Esophagus muscularis mucosa (tissue), 4 donors: ENCODE data around the gene GPS1. TPM values are rescaled to one million over a fixed set of nuclear protein-coding genes. Genes with fewer than 3 reads are reported as not detected.

Experiments
- DNase-seq: peaks from one replicate; pipeline ENCODE4 v3.0.0-alpha.2; 2017; ENCODE audit errors: extremely low spot score
- H3K27ac ChIP-seq, 4 donors: fragments of 200-600 bp; sonication (generic); replicated peaks in 1 of 4; 1 replicate in 3 of 4; 2 replicates in 1 of 4; pipeline ENCODE4 v1.5.1; 2016 to 2019; ENCODE audit warnings: mild to moderate bottlenecking in 1 of 4
- H3K27me3 ChIP-seq, 4 donors: fragments of 200-600 bp; sonication (generic); one replicate each; pipeline versions ENCODE4 v1.5.1 to v1.6.0; 2016 to 2019
- H3K36me3 ChIP-seq, 4 donors: fragments of 200-600 bp; sonication (generic); one replicate each; pipeline ENCODE4 v1.5.1; 2016 to 2019
- H3K4me1 ChIP-seq, 4 donors: fragments of 200-600 bp; sonication (generic); one replicate each; pipeline ENCODE4 v1.5.1; 2016 to 2019
- H3K4me3 ChIP-seq, 4 donors: fragments of 200-600 bp; sonication (generic); 1 replicate in 2 of 4; 2 replicates in 2 of 4; pipeline ENCODE4 v1.5.1; 2016 to 2019; ENCODE audit warnings: mild to moderate bottlenecking in 4 of 4, moderate library complexity in 1 of 4
- H3K9me3 ChIP-seq, 4 donors: fragments of 200-600 bp; sonication (generic); 1 replicate in 3 of 4; 2 replicates in 1 of 4; pipeline ENCODE4 v1.5.1; 2016 to 2019
- CTCF ChIP-seq, 3 experiments: fragments of 200-600 bp in 2 of 3; fragments of 450-650 bp in 1 of 3; sonication (generic) in 2 of 3; IDR thresholded peaks; one replicate each; pipeline ENCODE4 v1.5.1; 2017 to 2019; ENCODE audit warnings: antibody characterized with exemption in 3 of 3, mild to moderate bottlenecking in 2 of 3, moderate library complexity in 1 of 3
- EP300 ChIP-seq: sonication (generic); formaldehyde crosslinking; IDR thresholded peaks from one replicate; pipeline ENCODE4 v1.6.1; 2017; ENCODE audit warnings: antibody characterized with exemption
- POLR2A ChIP-seq: fragments of 450-650 bp; IDR thresholded peaks from one replicate; pipeline ENCODE4 v1.6.1; 2017; ENCODE audit warnings: antibody characterized with exemption, moderate library complexity, mild to moderate bottlenecking, low read depth
- POLR2AphosphoS5 ChIP-seq, 2 donors: sonication (generic); formaldehyde crosslinking; IDR thresholded peaks; one replicate each; pipeline ENCODE4 v1.6.1; 2017; ENCODE audit warnings: antibody characterized with exemption in 2 of 2
- WGBS: methylation state at CpG from one replicate; pipeline ENCODE4 v1.1.5; 2018; 5-methylcytosine and 5-hydroxymethylcytosine counted together
- intact Hi-C: fragments of 100-400 bp; cut with DNase I; formaldehyde crosslinking; loops from one replicate; pipeline ENCODE4 v1.15.1; 2023
- total RNA-seq, 4 donors: library from RNA; depleted of rRNA; stranded (reverse); fragments of >200 nt; gene quantifications; one replicate each; pipeline versions ENCODE4 v1.1.0 to v1.2.1, GENCODE V29; 2016

GPS1 gene
- total RNA-seq, 4 donors from 2014 or later: 64.4 to 108 (median 85.4) TPM

GRCh38 chr17:82033359-82034085, 18.2 kb upstream of the GPS1 start:
- Histone ChIP-seq H3K27ac (no peak overlapping the region), H3K9me3 (no peaks in the 10 kb centered on the region), H3K4me1 (peaks cover 34 to 51% (median 46%) of the 10 kb centered on the region in 4 donors), H3K36me3 (peaks cover 0 to 16% (median 4%) of the 10 kb centered on the region in 4 donors), H3K4me3 (no peak overlapping the region), H3K27me3 (peaks cover 0 to 18% (median 6%) of the 10 kb centered on the region in 4 donors)
- no peak for DNase-seq
- TF ChIP-seq POLR2A (no peak), EP300 (no peak), POLR2AphosphoS5 (IDR thresholded peaks at IDR 0.05) (no peak), CTCF (IDR thresholded peaks at IDR 0.05) (no peak)
- intact Hi-C loops: loop anchor here (5.0 kb wide), 1 partner anchor 64 kb away; the partner anchor contains the start of gene FASN
- 93% methylated on average over 30 of the region's 38 CpGs for WGBS

- H3K4me3 ChIP-seq: no peak overlapping the region
- no peaks in the 10 kb centered on the region for H3K9me3 ChIP-seq
- intact Hi-C loops: loop anchor here (5.0 kb wide), 1 partner anchor 63 kb away; the partner anchor contains the start of gene FASN
- H3K27me3 ChIP-seq: peaks cover 0 to 13% (median 6%) of the 10 kb centered on the region in 4 donors
- 81% methylated on average over 19 of the region's 23 CpGs for WGBS
- peaks cover 34 to 51% (median 46%) of the 10 kb centered on the region in 4 donors for H3K4me1 ChIP-seq
- H3K27ac ChIP-seq: no peak overlapping the region
- peaks cover 0 to 11% (median 3%) of the 10 kb centered on the region in 4 donors for H3K36me3 ChIP-seq
- DNase-seq: no peak
- TF ChIP-seq CTCF (IDR thresholded peaks at IDR 0.05) (no peak), EP300 (no peak), POLR2AphosphoS5 (IDR thresholded peaks at IDR 0.05) (no peak), POLR2A (no peak)
Measured at GRCh38 chr17:82034371-82035011, 17.2 kb upstream of the GPS1 start.

GRCh38 chr17:82035488-82035887, 16.2 kb upstream of the GPS1 start:
- Histone ChIP-seq H3K4me1 (peaks cover 29 to 43% (median 39%) of the 10 kb centered on the region in 4 donors), H3K27ac (no peak overlapping the region), H3K9me3 (no peaks in the 10 kb centered on the region), H3K4me3 (no peak overlapping the region), H3K27me3 (peaks cover 0 to 13% (median 6%) of the 10 kb centered on the region in 4 donors), H3K36me3 (peaks cover 0 to 11% (median 3%) of the 10 kb centered on the region in 4 donors)
- 83% methylated on average over 8 of the region's 8 CpGs for WGBS
- no peak for DNase-seq
- no peak for TF ChIP-seq POLR2AphosphoS5 (IDR thresholded peaks at IDR 0.05)
- no peak for TF ChIP-seq EP300
- no peak for TF ChIP-seq CTCF (IDR thresholded peaks at IDR 0.05)
- TF ChIP-seq POLR2A: no peak
- intact Hi-C loops: no loop called here

- peaks cover 0 to 11% (median 3%) of the 10 kb centered on the region in 4 donors for H3K36me3 ChIP-seq
- peaks cover 24 to 37% (median 32%) of the 10 kb centered on the region in 4 donors for H3K4me1 ChIP-seq
- peaks cover 0 to 13% (median 6%) of the 10 kb centered on the region in 4 donors for H3K27me3 ChIP-seq
- H3K27ac ChIP-seq: peak overlapping the region; percentile 92 to 98 (median 96)
- intact Hi-C loops: no loop called here
- 88% methylated on average over 19 of the region's 20 CpGs for WGBS
- DNase-seq: no peak
- H3K4me3 ChIP-seq: peak overlapping the region; percentile 65 to 83 (median 66)
- H3K9me3 ChIP-seq: no peaks in the 10 kb centered on the region
- no peak for TF ChIP-seq POLR2A
- no peak for TF ChIP-seq CTCF (IDR thresholded peaks at IDR 0.05)
- TF ChIP-seq EP300: no peak
- no peak for TF ChIP-seq POLR2AphosphoS5 (IDR thresholded peaks at IDR 0.05)
Measured at GRCh38 chr17:82035956-82036633, 15.6 kb upstream of the GPS1 start.
